OCI-M2 (cell line): ENCODE data around the gene KXD1.
"Not testable (repeated sequence)": the region's sequence is repeated elsewhere in the genome, so short reads cannot be mapped to it uniquely, and the experiment has no call there.

ENCODE experiments used
- DNase-seq: peaks from one replicate; lab custom pipeline; 2025; ENCODE audit not compliant: unreplicated experiment; lab: John Stamatoyannopoulos, UW

The KXD1 gene

GRCh38 chr19:18557411-18558201 lies at the start of gene KXD1:
Gene KXD1 (plus strand): TSS chr19:18557870. CDS start chr19:18562057, 4,187 bp downstream.
- peak; percentile 92 for DNase-seq

- no peak for DNase-seq
These were observed 49.1 kb upstream of the KXD1 start for GRCh38 chr19:18508585-18508984.

GRCh38 chr19:18510216-18510615 lies 47.5 kb upstream of the KXD1 start:
- DNase-seq, result no peak

GRCh38 chr19:18513868-18514267 lies 43.8 kb upstream of the KXD1 start:
- no peak for DNase-seq

GRCh38 chr19:18514800-18515682 lies 42.6 kb upstream of the KXD1 start:
- no peak for DNase-seq

- no peak for DNase-seq
These were observed 41.7 kb upstream of the KXD1 start for GRCh38 chr19:18515959-18516358.

GRCh38 chr19:18517606-18518005 lies 40.1 kb upstream of the KXD1 start:
- DNase-seq, result no peak

GRCh38 chr19:18518639-18519038 lies 39.0 kb upstream of the KXD1 start:
- DNase-seq, result no peak

- DNase-seq, result no peak
These were observed 37.5 kb upstream of the KXD1 start for GRCh38 chr19:18519962-18520847.

- DNase-seq, result no peak
These were observed 36.6 kb upstream of the KXD1 start for GRCh38 chr19:18520848-18521691.

- no peak for DNase-seq
These were observed 36.0 kb upstream of the KXD1 start, which contains the start of gene ELL for GRCh38 chr19:18521692-18522123. Gene ELL (minus strand): TSS chr19:18522070. CDS start chr19:18522055, 15 bp downstream.

GRCh38 chr19:18522124-18522861 lies 35.4 kb upstream of the KXD1 start:
- peak; percentile 96 for DNase-seq

GRCh38 chr19:18522862-18523440 lies 34.7 kb upstream of the KXD1 start:
- not testable (repeated sequence) for DNase-seq

- no peak for DNase-seq
These were observed 33.8 kb upstream of the KXD1 start for GRCh38 chr19:18523841-18524240.

- no peak for DNase-seq
These were observed 31.4 kb upstream of the KXD1 start for GRCh38 chr19:18526316-18526715.

- DNase-seq, result no peak
These were observed 27.9 kb upstream of the KXD1 start for GRCh38 chr19:18529782-18530181.

GRCh38 chr19:18531485-18531884 lies 26.2 kb upstream of the KXD1 start:
- DNase-seq, result no peak

- no peak for DNase-seq
These were observed 25.3 kb upstream of the KXD1 start for GRCh38 chr19:18532168-18532890.
